ENCODE measurements around the gene DUSP9.

Gene DUSP9

DNA sequence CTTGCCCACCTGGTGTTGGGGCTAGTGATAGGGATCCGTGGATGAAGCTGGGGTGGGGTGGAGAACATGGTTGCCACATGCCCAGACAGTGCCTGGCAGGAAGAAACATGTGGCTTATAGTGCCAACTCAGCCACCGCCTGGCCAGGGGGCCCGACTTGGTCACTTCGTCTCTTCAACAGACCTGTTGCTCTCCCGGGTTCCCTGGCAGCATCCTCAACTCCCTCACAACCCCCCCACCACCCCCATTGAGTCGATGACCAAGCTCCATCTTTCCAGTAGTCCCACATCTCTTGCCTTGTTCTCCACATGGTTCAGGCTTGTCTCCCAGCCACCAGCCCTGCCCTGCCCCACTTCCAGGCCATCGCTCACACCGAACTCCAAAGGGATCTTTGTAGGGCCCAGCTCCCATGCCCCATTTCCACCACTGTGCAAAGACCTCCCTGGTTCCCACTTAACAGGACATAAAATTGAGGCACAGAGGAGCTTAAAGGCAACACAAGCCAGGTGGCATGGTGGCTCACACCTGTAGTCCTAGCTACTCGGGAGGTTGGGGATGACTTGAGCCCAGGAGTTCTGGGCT, 18.8 kb downstream of the DUSP9 start:
- Histone ChIP-seq H4K20me1 (ENCODE audit: control insufficient read depth, insufficient read depth, low read depth, low read length) (no peaks in the 10 kb centered on the region), H3K9me3 (ENCODE audit: control insufficient read depth, insufficient read depth, low read length) (no peaks in the 10 kb centered on the region), H3F3A (ENCODE audit: control insufficient read depth, insufficient read depth) (no peaks in the 10 kb centered on the region), H3K27ac (ENCODE audit: low read depth, low read length) (no peak overlapping the region), H3K9me2 (replicated peaks; ENCODE audit: control insufficient read depth, low read length) (no peaks in the 10 kb centered on the region), H3K4me2 (ENCODE audit: low read length) (no peak overlapping the region), H3K4me3 (ENCODE audit: low read length) (no peak overlapping the region), H3K36me3 (ENCODE audit: control insufficient read depth, low read length) (no peaks in the 10 kb centered on the region), H3K4me1 (ENCODE audit: control insufficient read depth, low read length) (no peaks in the 10 kb centered on the region), H3K79me2 (ENCODE audit: control insufficient read depth, low read length) (no peaks in the 10 kb centered on the region), H3K27me3 (ENCODE audit: control insufficient read depth, low read length) (0 out of 2 replicates have a peak, but pooled peaks cover 6% of the 10 kb centered on the region)
- TF ChIP-seq EZH2phosphoT487 (IDR thresholded peaks at IDR 0.05; ENCODE audit: borderline replicate concordance, low read length): no peak
- TF ChIP-seq, protein P1, sequence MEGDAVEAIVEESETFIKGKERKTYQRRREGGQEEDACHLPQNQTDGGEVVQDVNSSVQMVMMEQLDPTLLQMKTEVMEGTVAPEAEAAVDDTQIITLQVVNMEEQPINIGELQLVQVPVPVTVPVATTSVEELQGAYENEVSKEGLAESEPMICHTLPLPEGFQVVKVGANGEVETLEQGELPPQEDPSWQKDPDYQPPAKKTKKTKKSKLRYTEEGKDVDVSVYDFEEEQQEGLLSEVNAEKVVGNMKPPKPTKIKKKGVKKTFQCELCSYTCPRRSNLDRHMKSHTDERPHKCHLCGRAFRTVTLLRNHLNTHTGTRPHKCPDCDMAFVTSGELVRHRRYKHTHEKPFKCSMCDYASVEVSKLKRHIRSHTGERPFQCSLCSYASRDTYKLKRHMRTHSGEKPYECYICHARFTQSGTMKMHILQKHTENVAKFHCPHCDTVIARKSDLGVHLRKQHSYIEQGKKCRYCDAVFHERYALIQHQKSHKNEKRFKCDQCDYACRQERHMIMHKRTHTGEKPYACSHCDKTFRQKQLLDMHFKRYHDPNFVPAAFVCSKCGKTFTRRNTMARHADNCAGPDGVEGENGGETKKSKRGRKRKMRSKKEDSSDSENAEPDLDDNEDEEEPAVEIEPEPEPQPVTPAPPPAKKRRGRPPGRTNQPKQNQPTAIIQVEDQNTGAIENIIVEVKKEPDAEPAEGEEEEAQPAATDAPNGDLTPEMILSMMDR (IDR thresholded peaks at IDR 0.05; ENCODE audit: low read depth, low read length, poor library complexity, severe bottlenecking): no peak

DNA sequence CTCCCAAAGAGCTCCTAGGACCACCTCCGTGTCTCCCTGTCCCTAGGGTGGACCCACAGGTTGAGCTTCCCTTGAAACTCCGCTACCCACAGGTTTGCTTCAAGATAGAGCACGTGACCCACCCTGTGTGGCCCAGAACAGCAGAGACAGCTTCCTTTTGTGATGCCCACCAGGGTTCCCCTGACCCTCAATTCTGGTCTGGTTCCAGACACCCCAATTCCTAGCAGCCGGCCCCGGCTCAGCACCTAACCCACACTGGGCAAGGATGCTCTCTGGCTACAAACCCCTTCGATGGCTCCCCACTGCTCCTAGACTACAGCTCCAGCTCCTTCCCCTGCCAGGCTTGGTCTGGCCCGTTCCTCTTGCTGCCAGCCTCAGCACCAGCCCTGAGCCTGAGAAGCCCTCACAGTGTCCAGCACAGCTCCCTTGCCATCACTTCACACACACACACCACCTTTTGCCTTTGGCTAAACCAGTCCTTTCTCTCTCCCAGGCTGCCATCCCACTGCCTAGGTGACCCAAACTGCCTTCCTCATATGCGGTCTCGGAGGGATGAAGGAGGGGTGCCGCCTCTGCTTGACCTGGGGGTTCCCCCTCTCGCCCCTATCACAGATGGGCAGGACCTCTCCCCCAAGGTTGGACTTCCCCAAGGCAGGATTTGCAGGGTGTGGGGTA, 20.4 kb downstream of the DUSP9 start:
- H3K79me2 ChIP-seq (ENCODE audit: control insufficient read depth, low read length): no peaks in the 10 kb centered on the region
- no peaks in the 10 kb centered on the region for H4K20me1 ChIP-seq (ENCODE audit: control insufficient read depth, insufficient read depth, low read depth, low read length)
- no peaks in the 10 kb centered on the region for H3K4me1 ChIP-seq (ENCODE audit: control insufficient read depth, low read length)
- H3K36me3 ChIP-seq (ENCODE audit: control insufficient read depth, low read length): no peaks in the 10 kb centered on the region
- no peaks in the 10 kb centered on the region for H3K9me3 ChIP-seq (ENCODE audit: control insufficient read depth, insufficient read depth, low read length)
- no peak overlapping the region for H3K4me3 ChIP-seq (ENCODE audit: low read length)
- H3K9me2 ChIP-seq (replicated peaks; ENCODE audit: control insufficient read depth, low read length): no peaks in the 10 kb centered on the region
- no peak overlapping the region for H3K27ac ChIP-seq (ENCODE audit: low read depth, low read length)
- no peaks in the 10 kb centered on the region for H3K27me3 ChIP-seq (ENCODE audit: control insufficient read depth, low read length)
- 0 out of 2 replicates have a peak overlapping the region, but pooled peaks have one; percentile 14 for H3K4me2 ChIP-seq (ENCODE audit: low read length)
- no peaks in the 10 kb centered on the region for H3F3A ChIP-seq (ENCODE audit: control insufficient read depth, insufficient read depth)
- TF ChIP-seq, protein P1 (IDR thresholded peaks at IDR 0.05; ENCODE audit: low read depth, low read length, poor library complexity, severe bottlenecking): no peak
- no peak for TF ChIP-seq EZH2phosphoT487 (IDR thresholded peaks at IDR 0.05; ENCODE audit: borderline replicate concordance, low read length)

DNA sequence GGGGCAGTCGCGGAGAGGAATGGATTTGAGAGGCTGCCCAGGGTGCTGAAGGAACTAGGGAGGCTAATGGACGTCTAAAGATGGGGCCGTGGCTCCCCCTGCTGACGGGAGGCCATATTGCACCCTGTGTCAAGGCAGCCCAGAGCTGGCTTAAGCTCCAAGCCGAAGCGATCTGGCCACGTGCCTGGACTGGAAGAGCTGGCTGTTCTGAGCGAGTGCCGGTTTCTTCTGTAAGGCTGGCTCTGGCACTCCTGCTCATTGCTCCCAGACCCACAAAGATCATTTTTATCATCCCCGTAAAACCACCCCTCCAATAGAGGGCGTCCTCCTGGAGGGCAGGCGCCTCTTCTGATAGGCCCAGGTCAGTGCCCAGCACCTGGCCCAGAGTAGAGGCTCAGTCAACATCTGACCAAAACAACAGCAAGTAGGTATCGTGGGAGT, 21.0 kb downstream of the DUSP9 start:
- H3K4me3 ChIP-seq (ENCODE audit: low read length): no peak overlapping the region
- H3K4me2 ChIP-seq (ENCODE audit: low read length): 0 out of 2 replicates have a peak overlapping the region, but pooled peaks have one; percentile 14
- no peaks in the 10 kb centered on the region for H3F3A ChIP-seq (ENCODE audit: control insufficient read depth, insufficient read depth)
- H3K9me3 ChIP-seq (ENCODE audit: control insufficient read depth, insufficient read depth, low read length): no peaks in the 10 kb centered on the region
- H3K36me3 ChIP-seq (ENCODE audit: control insufficient read depth, low read length): no peaks in the 10 kb centered on the region
- no peaks in the 10 kb centered on the region for H3K79me2 ChIP-seq (ENCODE audit: control insufficient read depth, low read length)
- H3K4me1 ChIP-seq (ENCODE audit: control insufficient read depth, low read length): no peaks in the 10 kb centered on the region
- H3K9me2 ChIP-seq (replicated peaks; ENCODE audit: control insufficient read depth, low read length): no peaks in the 10 kb centered on the region
- no peak for TF ChIP-seq EZH2phosphoT487 (IDR thresholded peaks at IDR 0.05; ENCODE audit: borderline replicate concordance, low read length)
- TF ChIP-seq, protein P1 (IDR thresholded peaks at IDR 0.05; ENCODE audit: low read depth, low read length, poor library complexity, severe bottlenecking): peak; percentile 86
- no peak overlapping the region for H3K27ac ChIP-seq (ENCODE audit: low read depth, low read length)
- H3K27me3 ChIP-seq (ENCODE audit: control insufficient read depth, low read length): no peaks in the 10 kb centered on the region
- H4K20me1 ChIP-seq (ENCODE audit: control insufficient read depth, insufficient read depth, low read depth, low read length): no peaks in the 10 kb centered on the region

All from DOHH2 (cell line).